Sigmoid colon (tissue), 3 donors: ENCODE measurements around the gene ROBO1.

ENCODE experiments used
- CTCF ChIP-seq, 4 experiments: fragments of 450-650 bp in 3 of 4; fragments of 200-600 bp in 1 of 4; IDR thresholded peaks; one replicate each; pipeline ENCODE4 v1.5.1; 2016 to 2019; ENCODE audit warnings: antibody characterized with exemption in 4 of 4, mild to moderate bottlenecking in 3 of 4, moderate library complexity in 2 of 4
- POLR2A ChIP-seq, 2 donors: fragments of 450-650 bp; IDR thresholded peaks; one replicate each; pipeline ENCODE4 v1.6.1; 2016; ENCODE audit warnings: antibody characterized with exemption in 2 of 2, mild to moderate bottlenecking in 2 of 2, moderate library complexity in 2 of 2

GRCh38 chr3:79154865-79155264, 612.9 kb downstream of the ROBO1 start:
- TF ChIP-seq CTCF (IDR thresholded peaks at IDR 0.05) (no peak), POLR2A (IDR thresholded peaks at IDR 0.05) (no peak)
